C4-2B (cell line): ENCODE results near the gene STX7.

ENCODE experiments used
- H3K27ac ChIP-seq: fragments of 450-650 bp; 2 replicates; pipeline ENCODE4 v1.5.1; 2017
- ZFX ChIP-seq: fragments of 450-650 bp; IDR thresholded peaks from 2 replicates; pipeline ENCODE4 v1.6.1; 2017
- TF ChIP-seq, protein P1 (sequence below): fragments of 450-650 bp; conservative IDR thresholded peaks from 2 replicates; pipeline ENCODE4 v1.5.1; 2017; ENCODE audit warnings: mild to moderate bottlenecking

The STX7 gene

DNA sequence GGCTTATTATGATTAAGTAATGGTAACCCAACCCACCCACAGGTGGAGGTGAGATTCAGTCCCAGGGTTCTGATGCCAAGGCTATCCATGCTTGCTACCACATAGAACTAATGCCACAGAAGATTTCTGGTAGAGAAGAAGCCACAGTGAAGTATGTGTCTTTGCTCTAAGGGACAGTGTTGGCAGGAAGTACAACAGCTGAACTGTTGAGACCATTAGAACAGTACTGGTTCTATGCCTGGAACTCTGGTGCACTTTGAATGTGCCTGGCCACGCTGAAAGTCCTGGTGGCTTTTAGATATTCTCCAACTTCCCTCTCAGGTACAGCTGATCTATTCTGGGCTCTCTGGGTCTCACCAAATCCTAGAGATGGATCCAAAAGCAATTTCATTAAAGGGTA lies 7.8 kb downstream of the STX7 start:
- TF ChIP-seq, protein P1, sequence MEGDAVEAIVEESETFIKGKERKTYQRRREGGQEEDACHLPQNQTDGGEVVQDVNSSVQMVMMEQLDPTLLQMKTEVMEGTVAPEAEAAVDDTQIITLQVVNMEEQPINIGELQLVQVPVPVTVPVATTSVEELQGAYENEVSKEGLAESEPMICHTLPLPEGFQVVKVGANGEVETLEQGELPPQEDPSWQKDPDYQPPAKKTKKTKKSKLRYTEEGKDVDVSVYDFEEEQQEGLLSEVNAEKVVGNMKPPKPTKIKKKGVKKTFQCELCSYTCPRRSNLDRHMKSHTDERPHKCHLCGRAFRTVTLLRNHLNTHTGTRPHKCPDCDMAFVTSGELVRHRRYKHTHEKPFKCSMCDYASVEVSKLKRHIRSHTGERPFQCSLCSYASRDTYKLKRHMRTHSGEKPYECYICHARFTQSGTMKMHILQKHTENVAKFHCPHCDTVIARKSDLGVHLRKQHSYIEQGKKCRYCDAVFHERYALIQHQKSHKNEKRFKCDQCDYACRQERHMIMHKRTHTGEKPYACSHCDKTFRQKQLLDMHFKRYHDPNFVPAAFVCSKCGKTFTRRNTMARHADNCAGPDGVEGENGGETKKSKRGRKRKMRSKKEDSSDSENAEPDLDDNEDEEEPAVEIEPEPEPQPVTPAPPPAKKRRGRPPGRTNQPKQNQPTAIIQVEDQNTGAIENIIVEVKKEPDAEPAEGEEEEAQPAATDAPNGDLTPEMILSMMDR: no peak
- TF ChIP-seq ZFX: no peak
- no peak overlapping the region for H3K27ac ChIP-seq

GRCh38 chr6:132504757-132505156 lies 8.2 kb downstream of the STX7 start:
- TF ChIP-seq ZFX: no peak
- TF ChIP-seq, protein P1: no peak
- H3K27ac ChIP-seq: no peak overlapping the region

- H3K27ac ChIP-seq: no peak overlapping the region
- no peak for TF ChIP-seq ZFX
- TF ChIP-seq, protein P1: no peak
Measured at GRCh38 chr6:132499757-132500156, 13.2 kb downstream of the STX7 start.

DNA sequence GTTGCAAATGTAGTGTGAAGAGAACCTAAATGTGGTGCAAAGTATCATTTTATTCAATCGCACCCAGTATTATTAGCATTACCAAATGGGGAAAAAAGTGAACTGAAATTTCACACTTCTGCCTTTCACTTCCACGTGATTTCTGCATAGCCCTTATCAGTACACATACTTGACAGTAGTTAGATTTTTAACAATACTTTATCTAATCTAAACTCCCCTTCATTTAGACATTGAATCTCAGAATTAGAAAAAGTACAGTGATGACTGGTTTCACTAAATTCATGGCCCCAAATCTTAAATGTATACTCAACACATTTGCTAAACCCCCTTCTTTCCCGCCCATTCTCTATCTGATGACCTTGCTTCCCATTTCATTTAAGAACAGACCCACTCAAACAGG lies 14.3 kb downstream of the STX7 start:
- TF ChIP-seq ZFX: no peak
- TF ChIP-seq, protein P1: no peak
- H3K27ac ChIP-seq: no peak overlapping the region

DNA sequence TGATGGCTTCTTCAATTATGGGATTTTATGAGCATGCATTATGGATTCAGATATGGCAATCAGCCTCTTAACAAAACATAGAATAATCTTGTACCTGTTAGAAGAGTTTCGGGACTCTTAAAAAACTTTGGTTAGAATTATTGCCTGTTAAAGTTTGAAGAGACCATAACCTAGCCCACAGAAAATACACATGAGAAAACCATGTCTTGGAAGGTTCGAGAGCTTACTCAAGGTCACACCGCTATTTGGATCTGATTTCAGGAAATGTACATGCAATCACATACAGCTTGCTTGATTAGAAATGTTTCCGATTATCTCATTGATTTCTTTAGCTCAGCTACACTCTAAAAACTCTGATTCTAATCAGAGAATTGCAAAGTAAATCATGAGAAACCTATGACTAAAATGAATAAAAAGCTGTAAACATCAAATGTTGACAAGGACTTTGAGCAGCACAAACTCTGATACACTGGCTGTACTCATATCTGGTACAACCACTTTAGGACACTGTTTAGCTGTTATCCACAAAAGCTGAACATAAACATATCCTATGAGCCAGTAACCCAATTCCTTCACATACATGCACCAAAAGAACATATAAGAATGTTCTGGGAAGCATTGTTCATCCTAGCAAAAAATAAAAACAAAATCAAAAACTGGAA lies 16.3 kb downstream of the STX7 start:
- H3K27ac ChIP-seq: no peak overlapping the region
- TF ChIP-seq, protein P1: no peak
- no peak for TF ChIP-seq ZFX

DNA sequence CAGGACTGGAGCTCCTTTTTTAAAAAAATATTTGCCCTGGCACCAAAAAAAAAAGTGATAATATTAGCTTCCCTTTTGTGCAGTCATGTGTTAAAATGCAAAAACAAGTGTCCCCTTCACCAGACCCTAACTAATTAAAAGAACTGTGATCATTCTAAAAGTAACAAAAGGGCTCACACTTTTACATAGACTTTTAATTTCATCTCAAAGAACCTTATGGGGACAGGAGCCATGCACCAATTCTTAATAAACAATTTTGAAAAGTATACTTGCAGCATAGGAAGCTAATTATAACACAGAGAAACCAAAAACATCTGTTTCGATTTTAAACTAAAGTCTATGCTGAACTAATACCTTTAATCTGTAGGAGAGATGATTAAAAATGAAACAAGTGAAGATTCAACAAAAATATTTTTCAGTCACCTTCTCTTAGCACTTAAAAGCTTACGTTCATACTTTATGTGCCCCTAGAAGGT lies 17.3 kb downstream of the STX7 start:
- no peak overlapping the region for H3K27ac ChIP-seq
- no peak for TF ChIP-seq ZFX
- TF ChIP-seq, protein P1: no peak

- TF ChIP-seq ZFX: no peak
- TF ChIP-seq, protein P1: no peak
- H3K27ac ChIP-seq: no peak overlapping the region
Measured at GRCh38 chr6:132494954-132495353, 18.0 kb downstream of the STX7 start.
